ENCODE measurements around the gene STATH.

- TF ChIP-seq ZNF274 (IDR thresholded peaks at IDR 0.05; ENCODE audit: low read depth, low read length) (no peak), SUZ12 (IDR thresholded peaks at IDR 0.05; ENCODE audit: extremely low read depth, insufficient read depth, insufficient read length) (no peak), YY1 (IDR thresholded peaks at IDR 0.05; ENCODE audit: insufficient read depth, insufficient read length) (no peak)
These were observed 984 bp upstream of the STATH start for GRCh38 chr4:69994782-69995181.
